NCI-H2029 (cell line): ENCODE results near the gene MDP1.
"Not testable (repeated sequence)": the region's sequence is repeated elsewhere in the genome, so short reads cannot be mapped to it uniquely, and the experiment has no call there.

Experiments used
- DNase-seq: peaks from one replicate; lab custom pipeline; 2025; lab: John Stamatoyannopoulos, UW

The MDP1 gene

GRCh38 chr14:24231263-24232120 lies 15.6 kb upstream of the MDP1 start:
- DNase-seq: no peak

GRCh38 chr14:24228902-24229301 lies 13.0 kb upstream of the MDP1 start:
- no peak for DNase-seq

GRCh38 chr14:24226473-24226872 lies 10.6 kb upstream of the MDP1 start:
- DNase-seq: no peak

GRCh38 chr14:24224618-24225071 lies 8.8 kb upstream of the MDP1 start:
- DNase-seq: no peak

GRCh38 chr14:24222987-24223386 lies 7.1 kb upstream of the MDP1 start:
- not testable (repeated sequence) for DNase-seq

- no peak for DNase-seq
Measured at GRCh38 chr14:24219521-24219920, 3.7 kb upstream of the MDP1 start.

GRCh38 chr14:24219080-24219479 lies 3.2 kb upstream of the MDP1 start:
- DNase-seq: no peak

- not testable (repeated sequence) for DNase-seq
Measured at GRCh38 chr14:24216876-24217275, 1.0 kb upstream of the MDP1 start.

GRCh38 chr14:24216345-24216699 lies 456 bp upstream of the MDP1 start:
- DNase-seq: no peak

- DNase-seq: no peak
Measured at GRCh38 chr14:24213866-24214662, 1.8 kb downstream of the MDP1 start.

GRCh38 chr14:24212924-24213865 lies 2.7 kb downstream of the MDP1 start, which contains the start of gene CHMP4A:
TSS of gene CHMP4A (minus strand) at chr14:24213488. CDS start at chr14:24213439, 49 bp downstream.
- DNase-seq: peak; percentile 96

GRCh38 chr14:24211311-24211710 lies 4.6 kb downstream of the MDP1 start:
- no peak for DNase-seq

GRCh38 chr14:24207625-24208024 lies 8.2 kb downstream of the MDP1 start:
- DNase-seq: no peak

- no peak for DNase-seq
Measured at GRCh38 chr14:24207104-24207551, 8.7 kb downstream of the MDP1 start.

GRCh38 chr14:24206260-24207103 lies 9.4 kb downstream of the MDP1 start:
- DNase-seq: no peak

- no peak for DNase-seq
Measured at GRCh38 chr14:24204163-24205146, 11.4 kb downstream of the MDP1 start.

GRCh38 chr14:24203249-24203886 lies 12.5 kb downstream of the MDP1 start:
- DNase-seq: not testable (repeated sequence)

- not testable (repeated sequence) for DNase-seq
Measured at GRCh38 chr14:24202538-24202937, 13.3 kb downstream of the MDP1 start.
